Daoy (cell line): ENCODE data around the gene FBN1. TPM values are rescaled to one million over a fixed set of nuclear protein-coding genes. Genes with fewer than 3 reads are reported as not detected.

ENCODE experiments used
- DNase-seq: peaks from one replicate; pipeline ENCODE4 v3.0.0-alpha.2; 2015; ENCODE audit warnings: low read depth
- total RNA-seq: library from RNA; depleted of rRNA; stranded (reverse); fragments of >200 nt; shearing (Covaris generic); gene quantifications from 2 replicates; pipeline ENCODE4 v1.2.3, GENCODE V29; 2014; rRNA removed

The FBN1 gene
- 73.7 and 80.0 TPM in 2 replicates for total RNA-seq

DNA sequence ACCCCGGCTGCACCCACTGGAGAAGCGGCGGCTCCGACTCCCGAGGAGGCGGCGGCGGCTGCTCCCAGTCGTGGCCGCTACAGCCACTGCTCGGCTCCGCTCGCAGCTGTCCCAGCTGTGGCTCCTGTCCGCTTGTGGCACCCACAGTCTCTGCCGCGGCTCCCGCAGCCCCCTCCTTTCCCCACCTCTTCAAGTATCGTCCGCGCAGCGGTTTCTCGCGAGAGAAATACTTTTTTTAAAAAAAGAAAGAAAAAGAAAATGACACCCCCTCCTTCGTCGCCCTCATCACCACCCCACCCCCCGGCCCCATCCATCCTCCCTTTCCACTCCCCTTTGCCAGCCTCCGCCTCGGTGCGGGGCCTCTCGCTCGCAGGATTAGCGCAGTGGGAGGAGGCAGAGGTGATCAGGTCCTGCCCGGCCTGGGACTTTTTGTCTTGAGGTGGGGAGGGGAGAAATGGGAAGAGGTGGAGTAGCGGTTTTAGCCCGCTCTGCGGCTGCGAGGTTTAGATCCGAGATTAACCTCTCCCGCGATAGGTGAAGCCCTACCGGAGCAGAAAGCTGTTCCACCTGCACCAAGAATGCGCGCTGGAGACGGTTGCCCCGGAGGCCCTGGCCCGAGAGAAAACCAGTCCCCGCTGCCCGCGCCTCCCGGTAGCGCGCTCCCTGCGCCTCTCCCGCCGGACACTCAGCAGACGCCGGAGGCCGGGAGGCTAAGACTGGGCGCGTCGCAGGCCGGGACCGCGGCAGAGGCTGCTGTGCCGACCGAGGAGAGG is at the start of gene FBN1:
TSS of gene FBN1 (minus strand) at position 152 of the 773 bp plus-strand sequence. CDS start 940 bp downstream, outside the sequence.
- peak; percentile 88 for DNase-seq

DNA sequence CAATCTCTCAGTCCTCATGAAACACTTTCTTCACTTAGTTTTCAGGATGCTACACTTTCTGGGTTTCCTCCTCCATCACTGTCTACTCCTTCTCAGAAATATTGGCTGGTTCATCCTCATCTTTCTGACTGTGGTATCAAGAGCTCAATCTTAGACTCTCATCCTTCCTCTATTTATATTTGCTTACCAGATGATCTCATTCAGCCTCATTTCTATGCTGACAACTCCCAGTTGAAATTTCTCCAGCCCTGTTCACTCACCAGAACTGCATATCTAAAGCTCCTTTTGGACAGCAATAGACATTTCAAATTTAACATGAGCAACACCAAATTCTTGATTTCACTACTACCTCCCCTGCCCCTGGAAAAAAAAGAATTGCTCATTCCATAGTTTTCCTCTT is 48.0 kb upstream of the FBN1 start:
- DNase-seq: no peak

DNA sequence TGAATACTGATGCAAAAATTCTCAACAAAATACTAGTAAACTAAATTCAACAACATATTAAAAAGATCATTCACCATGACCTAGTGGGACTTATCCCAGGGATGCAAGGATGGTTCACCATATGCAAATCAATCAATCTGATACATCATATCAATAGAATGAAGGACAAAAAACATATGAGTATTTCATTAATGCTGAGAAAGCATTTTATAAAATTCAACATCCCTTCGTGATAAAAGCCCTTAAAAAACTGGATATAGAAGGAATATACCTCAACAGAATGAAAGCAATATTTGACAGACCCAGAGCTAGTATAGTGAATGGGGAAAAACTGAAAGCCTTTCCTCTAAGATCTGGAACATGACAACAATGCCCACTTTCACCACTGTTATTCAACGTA is 43.0 kb upstream of the FBN1 start:
- DNase-seq: no peak

GRCh38 chr15:48683991-48684765 is 38.7 kb upstream of the FBN1 start:
- no peak for DNase-seq

GRCh38 chr15:48682942-48683651 is 37.6 kb upstream of the FBN1 start:
- DNase-seq: no peak

- DNase-seq: peak; percentile 54
These were observed 35.8 kb upstream of the FBN1 start for GRCh38 chr15:48681353-48681752.

DNA sequence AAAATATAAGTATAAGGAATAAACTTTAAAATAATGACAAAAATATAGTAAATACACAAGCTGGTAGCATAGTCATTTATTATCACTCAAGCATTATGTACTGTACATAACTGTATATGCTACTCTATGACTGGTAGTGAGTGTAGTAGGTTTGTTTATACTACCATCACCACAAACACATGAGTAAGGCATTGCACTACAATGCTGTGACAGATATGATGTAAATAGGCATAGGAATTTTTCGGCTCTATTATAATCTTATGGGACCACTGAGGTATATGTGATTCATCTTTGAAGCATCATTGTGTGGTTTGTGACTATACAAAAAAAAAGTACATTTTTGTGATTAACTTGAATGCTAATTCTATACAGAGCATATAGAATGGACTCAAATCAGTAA is 35.3 kb upstream of the FBN1 start:
- peak; percentile 73 for DNase-seq

GRCh38 chr15:48679952-48680351 is 34.4 kb upstream of the FBN1 start:
- DNase-seq: no peak

DNA sequence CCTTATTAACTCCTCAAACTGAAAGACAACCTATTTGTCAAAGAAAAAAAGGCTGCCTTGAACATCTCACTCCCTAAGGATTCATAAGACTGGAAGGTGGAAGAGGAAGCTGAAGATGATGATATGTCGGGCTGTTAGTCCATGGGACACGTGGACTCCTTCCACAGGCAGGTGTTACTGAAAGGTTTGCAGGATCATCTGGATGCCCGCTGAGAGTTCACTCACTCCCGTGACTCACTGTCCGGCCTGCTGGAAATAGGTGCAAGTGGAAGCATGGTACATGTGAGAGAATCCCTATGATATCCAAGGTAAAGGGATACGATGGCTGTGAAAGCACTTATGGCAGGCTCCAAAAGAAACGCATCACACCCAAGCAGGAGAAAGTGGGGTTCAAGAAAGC is 33.3 kb upstream of the FBN1 start:
- DNase-seq: no peak

- no peak for DNase-seq
These were observed 32.3 kb upstream of the FBN1 start for GRCh38 chr15:48677821-48678220.

GRCh38 chr15:48675436-48675835 is 29.9 kb upstream of the FBN1 start:
- no peak for DNase-seq

- DNase-seq: no peak
These were observed 29.4 kb upstream of the FBN1 start for GRCh38 chr15:48674876-48675275.

DNA sequence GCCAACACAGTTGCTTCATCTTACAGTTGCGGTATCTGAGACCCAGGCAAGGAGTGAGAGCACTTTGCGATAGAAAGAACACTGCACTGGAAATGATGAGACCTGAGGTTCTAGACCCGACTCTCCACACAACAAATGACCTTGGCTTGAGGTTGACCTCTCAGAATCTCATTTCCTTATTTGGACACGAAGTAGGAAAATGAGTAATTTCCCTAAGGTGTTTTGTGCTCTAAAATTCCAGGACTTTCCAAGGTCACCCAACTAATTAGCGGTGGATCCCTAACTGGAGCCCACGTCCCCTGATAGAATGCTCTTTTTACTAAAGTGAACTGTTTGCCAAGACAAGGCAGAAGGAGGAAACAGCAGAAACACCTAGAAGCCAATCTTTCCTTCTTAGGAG is 26.7 kb upstream of the FBN1 start:
- DNase-seq: no peak

GRCh38 chr15:48671103-48672022 is 25.9 kb upstream of the FBN1 start:
- DNase-seq: peak; percentile 52

- DNase-seq: no peak
These were observed 22.2 kb upstream of the FBN1 start for GRCh38 chr15:48667701-48668100.

DNA sequence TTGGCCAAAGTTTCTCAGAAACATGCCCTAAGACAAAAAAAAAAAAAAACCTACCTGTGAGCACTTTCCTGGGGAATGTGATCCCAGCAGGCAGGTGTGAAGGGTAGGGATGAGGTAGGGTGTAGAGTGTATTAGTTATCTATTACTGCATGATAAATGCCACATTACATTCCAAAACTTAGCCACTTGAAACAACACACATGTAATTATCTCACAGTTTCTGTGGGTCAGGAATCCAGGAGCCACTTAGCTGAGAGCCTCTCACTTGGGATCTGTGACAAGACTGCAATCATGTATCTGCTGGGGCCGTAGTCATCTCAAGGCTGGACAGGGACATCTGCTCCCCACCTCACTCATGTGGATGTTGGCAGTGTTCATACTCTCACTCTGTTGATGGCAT is 18.9 kb upstream of the FBN1 start:
- DNase-seq: no peak

- no peak for DNase-seq
These were observed 12.6 kb upstream of the FBN1 start for GRCh38 chr15:48657950-48658591.

DNA sequence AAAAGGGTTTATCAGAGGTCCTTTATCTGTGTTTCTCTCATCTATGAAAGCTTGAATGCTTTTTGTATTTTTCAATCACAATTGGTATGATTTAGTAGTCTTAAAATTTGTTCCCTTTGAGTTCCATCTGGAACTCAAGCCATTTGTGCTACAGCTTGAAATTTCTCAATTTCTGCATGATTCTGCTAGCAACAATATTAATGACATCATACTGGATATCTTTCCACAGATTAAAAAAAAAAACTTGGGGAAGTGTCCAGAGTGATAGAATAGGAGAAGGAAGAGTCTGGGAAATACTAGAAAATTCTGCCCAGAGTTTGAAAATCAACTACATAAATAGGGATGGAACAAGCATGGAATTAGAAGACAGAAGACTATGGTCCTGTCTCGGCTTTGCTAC is 9.3 kb upstream of the FBN1 start:
- no peak for DNase-seq

DNA sequence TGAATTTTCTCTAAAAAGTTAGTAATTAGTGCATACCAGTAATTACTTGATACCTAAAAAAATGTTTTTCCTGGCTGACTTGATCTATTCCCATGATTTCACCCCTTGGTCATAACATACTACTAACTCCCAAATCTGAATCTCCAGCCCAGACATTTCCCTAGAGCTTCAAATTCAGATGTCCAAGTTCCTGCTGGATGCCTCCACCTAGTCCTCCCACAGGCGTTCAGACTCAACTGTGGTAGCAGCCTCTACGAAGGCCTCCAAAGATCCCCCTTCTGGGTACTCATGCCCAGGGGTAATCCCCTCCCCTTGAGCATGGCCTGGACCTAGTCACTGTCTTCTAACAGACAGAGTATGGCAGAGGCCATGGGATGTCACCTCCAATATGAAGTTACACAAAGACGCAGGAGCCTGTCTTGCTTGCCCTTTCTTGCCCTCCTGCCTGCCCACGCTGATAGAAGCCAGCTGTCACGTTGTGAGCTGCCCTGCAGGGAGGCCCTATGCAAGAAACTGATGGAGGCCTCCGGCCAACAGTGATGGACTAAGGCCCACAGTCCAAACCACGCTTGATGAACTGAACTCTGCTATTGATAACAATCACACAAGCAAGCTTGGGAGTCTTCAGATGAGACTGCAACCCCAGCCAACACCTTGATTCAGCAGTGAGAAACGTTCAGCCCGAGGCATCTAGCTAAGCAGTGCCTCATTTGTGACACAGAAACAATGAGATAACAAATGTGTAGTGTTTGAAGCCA is 8.6 kb upstream of the FBN1 start:
- no peak for DNase-seq

DNA sequence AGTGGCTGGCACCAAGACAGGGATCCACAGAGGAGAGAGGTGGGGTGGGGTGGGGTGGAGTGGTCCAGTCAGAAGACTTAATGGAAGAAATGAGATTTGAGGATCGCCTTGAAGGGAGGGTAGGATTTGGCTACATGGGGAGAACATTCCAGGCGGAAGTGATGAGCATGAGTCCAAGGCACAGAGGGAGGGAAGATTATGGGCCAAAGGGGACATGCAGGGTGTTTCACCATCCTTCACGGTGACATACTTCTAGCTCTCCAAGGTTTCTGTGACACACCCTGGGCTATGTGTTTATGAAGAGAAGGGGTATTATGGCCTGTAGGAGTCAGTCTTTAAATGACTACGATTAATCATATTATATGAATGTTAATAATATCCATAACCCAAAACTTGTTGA is 7.7 kb upstream of the FBN1 start:
- DNase-seq: no peak
